Small intestine (tissue), 7 donors: ENCODE results near the gene TTYH1. TPM values are rescaled to one million over a fixed set of nuclear protein-coding genes. Genes with fewer than 3 reads are reported as not detected.

ENCODE experiments used
- DNase-seq, 2 donors: peaks; one replicate each; pipeline versions ENCODE4 v3.0.0 to v3.0.0-alpha.2; 2013
- FAIRE-seq: peaks from 2 replicates; lab custom pipeline; 2012; peaks lifted over from hg19 to GRCh38; lab: Jason Lieb, UNC
- H3K27ac ChIP-seq, 3 donors: one replicate each; pipeline ENCODE4 v1.5.1; 2013; ENCODE audit warnings: low read length in 2 of 3, mild to moderate bottlenecking in 2 of 3, control low read depth in 1 of 3, inconsistent platforms in 1 of 3, low read depth in 1 of 3, moderate library complexity in 1 of 3
- H3K27me3 ChIP-seq, 3 donors: one replicate each; pipeline ENCODE4 v1.6.1; 2013; ENCODE audit warnings: low read length in 3 of 3, inconsistent platforms in 1 of 3; ENCODE audit not compliant: control insufficient read depth in 3 of 3, insufficient read depth in 3 of 3
- H3K36me3 ChIP-seq, 3 donors: one replicate each; pipeline ENCODE4 v1.6.1; 2013; ENCODE audit warnings: low read length in 3 of 3, inconsistent platforms in 1 of 3, low read depth in 1 of 3, mild to moderate bottlenecking in 1 of 3, moderate library complexity in 1 of 3; ENCODE audit not compliant: control insufficient read depth in 3 of 3, insufficient read depth in 2 of 3
- H3K4me1 ChIP-seq, 3 donors: one replicate each; pipeline ENCODE4 v1.6.1; 2013; ENCODE audit warnings: low read length in 2 of 3, inconsistent platforms in 1 of 3, low read depth in 1 of 3, mild to moderate bottlenecking in 1 of 3, moderate library complexity in 1 of 3; ENCODE audit not compliant: control insufficient read depth in 3 of 3, insufficient read depth in 2 of 3
- H3K4me3 ChIP-seq, 3 donors: one replicate each; pipeline ENCODE4 v1.5.1; 2013; ENCODE audit warnings: low read length in 3 of 3, control low read depth in 1 of 3, inconsistent platforms in 1 of 3, low read depth in 1 of 3, mild to moderate bottlenecking in 1 of 3, moderate library complexity in 1 of 3
- H3K9me3 ChIP-seq, 2 donors: one replicate each; pipeline ENCODE4 v1.6.1; 2013; ENCODE audit warnings: low read depth in 1 of 2, low read length in 1 of 2; ENCODE audit not compliant: control insufficient read depth in 2 of 2, insufficient read depth in 1 of 2
- WGBS, 3 donors: extraction: QIAGEN DNeasy Blood & Tissue Kit; methylation state at CpG; one replicate each; pipeline ENCODE4 v1.1.7; 2013; 5-methylcytosine and 5-hydroxymethylcytosine counted together
- polyA plus RNA-seq, 4 donors: library from polyadenylated mRNA; stranded (reverse) in 3 of 4; unstranded in 1 of 4; fragments of 200-250 nt in 3 of 4; fragments of 120-200 nt in 1 of 4; gene quantifications; one replicate each; pipeline versions ENCODE4 v1.2.1 to v1.2.3, GENCODE V29; 2013
- donor health status: healthy with polysubstance abuse.
- donor health status: control.
- donor health status: control.
- donor health status: Bipolar disorder and iron deficiency.
- donor health status: healthy.

Gene TTYH1
- polyA plus RNA-seq, 4 donors = 1.5 to 10.1 TPM; not detected in 2

- no peak overlapping the region for H3K4me3 ChIP-seq
- DNase-seq (peak in 1 of 2 donors; percentile 20), FAIRE-seq (no peak)
- H3K4me1 ChIP-seq = peaks cover 0 to 23% (median 0%) of the 10 kb centered on the region in 3 donors
- no peaks in the 10 kb centered on the region for H3K27me3 ChIP-seq
- WGBS, 3 donors = 64 to 67% (median 65%) methylated on average over 24 to 39 of the region's 39 CpGs
- H3K9me3 ChIP-seq = peaks cover 0 to 1% of the 10 kb centered on the region in 2 donors
- H3K36me3 ChIP-seq = peaks cover 7 to 77% (median 42%) of the 10 kb centered on the region in 3 donors
- H3K27ac ChIP-seq = peak overlapping the region in 1 of 3 donors; percentile 18
Measured at GRCh38 chr19:54460230-54461005, 45.2 kb downstream of the TTYH1 start.

DNA sequence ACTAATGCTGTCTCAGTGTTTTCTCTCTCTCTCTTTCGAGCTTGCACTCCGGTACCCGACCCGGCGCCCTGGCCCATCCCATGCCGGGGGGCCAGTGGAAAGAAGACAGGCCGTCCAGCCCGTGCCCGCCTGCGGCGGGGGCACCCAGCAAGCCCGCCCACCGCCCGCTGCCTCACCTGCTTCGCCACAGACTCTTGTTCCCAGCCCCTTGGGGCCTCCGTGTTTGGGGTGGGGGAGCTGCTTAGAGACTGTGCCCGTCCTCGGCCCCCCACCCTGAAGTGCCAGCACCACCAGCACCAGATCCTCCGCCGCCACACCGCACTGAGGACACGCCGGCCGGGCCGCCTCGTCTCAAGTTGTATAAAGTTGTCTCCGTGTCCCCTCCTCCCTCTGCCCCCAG lies 45.9 kb downstream of the TTYH1 start:
- H3K27ac ChIP-seq = peak overlapping the region in 2 of 3 donors; percentile 6 to 50
- peak overlapping the region in 1 of 3 donors; percentile 9 for H3K4me3 ChIP-seq
- peaks cover 3 to 77% (median 34%) of the 10 kb centered on the region in 3 donors for H3K36me3 ChIP-seq
- DNase-seq (no peak), FAIRE-seq (no peak)
- H3K4me1 ChIP-seq = peaks cover 0 to 31% (median 0%) of the 10 kb centered on the region in 3 donors
- WGBS, 3 donors = 39 to 59% (median 47%) methylated on average over 20 to 27 of the region's 27 CpGs
- peaks cover 0 to 3% of the 10 kb centered on the region in 2 donors for H3K9me3 ChIP-seq
- H3K27me3 ChIP-seq = no peaks in the 10 kb centered on the region

GRCh38 chr19:54461613-54462012 lies 46.3 kb downstream of the TTYH1 start:
- Histone ChIP-seq H3K27ac (peak overlapping the region; percentile 98 to 99 (median 99)), H3K36me3 (peaks cover 3 to 76% (median 31%) of the 10 kb centered on the region in 3 donors), H3K4me3 (peak overlapping the region in 1 of 3 donors; percentile 73), H3K27me3 (no peaks in the 10 kb centered on the region), H3K9me3 (peaks cover 0 to 3% of the 10 kb centered on the region in 2 donors), H3K4me1 (peaks cover 0 to 34% (median 0%) of the 10 kb centered on the region in 3 donors)
- DNase-seq (peak; percentile 15 to 41), FAIRE-seq (no peak)
- 20 to 35% (median 34%) methylated on average over 3 of the region's 3 CpGs for WGBS, 3 donors

DNA sequence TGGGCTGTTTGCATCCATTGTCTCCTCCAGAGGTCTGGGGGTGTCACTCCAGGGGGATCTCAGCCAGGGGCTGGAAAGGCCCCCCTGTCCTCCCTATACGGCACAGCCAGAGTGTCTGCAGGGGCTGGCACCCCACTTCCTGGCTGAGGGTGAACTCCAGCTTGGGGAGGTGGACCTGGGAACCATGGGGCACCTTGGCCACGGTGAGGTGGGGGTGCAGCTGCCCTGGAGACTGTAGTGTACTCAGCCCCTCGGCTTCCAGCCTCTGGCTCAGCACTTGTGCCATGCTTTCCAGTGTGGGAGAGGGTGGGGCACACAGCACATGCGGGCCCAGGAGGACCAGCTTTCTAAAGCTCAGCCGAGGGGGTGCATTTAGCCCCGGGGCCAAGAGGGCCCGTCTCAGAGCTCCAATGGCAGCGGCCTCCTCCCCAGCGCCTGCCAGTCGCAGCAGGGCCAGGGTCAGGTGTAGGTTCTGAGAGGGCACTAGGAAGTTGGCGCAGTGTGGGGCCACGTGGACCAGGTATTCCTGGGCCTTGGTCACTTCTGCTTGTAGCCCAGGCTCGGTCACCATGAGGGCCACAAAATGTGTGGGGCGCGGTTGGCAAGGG lies 46.9 kb downstream of the TTYH1 start:
- Histone ChIP-seq H3K27me3 (no peaks in the 10 kb centered on the region), H3K4me3 (peak overlapping the region; percentile 52 to 73 (median 58)), H3K9me3 (peaks cover 0 to 3% of the 10 kb centered on the region in 2 donors), H3K36me3 (peaks cover 3 to 75% (median 26%) of the 10 kb centered on the region in 3 donors), H3K27ac (peak overlapping the region; percentile 98 to 99 (median 99)), H3K4me1 (peaks cover 0 to 40% (median 0%) of the 10 kb centered on the region in 3 donors)
- FAIRE-seq (no peak), DNase-seq (peak; percentile 45 to 46)
- 16 to 45% (median 38%) methylated on average over 13 to 15 of the region's 15 CpGs for WGBS, 3 donors

- H3K36me3 ChIP-seq = peaks cover 3 to 68% (median 22%) of the 10 kb centered on the region in 3 donors
- DNase-seq = peak; percentile 77 to 89
- no peaks in the 10 kb centered on the region for H3K27me3 ChIP-seq
- peak overlapping the region; percentile 52 to 73 (median 58) for H3K4me3 ChIP-seq
- H3K9me3 ChIP-seq = peaks cover 0 to 3% of the 10 kb centered on the region in 2 donors
- peak overlapping the region; percentile 98 to 99 (median 99) for H3K27ac ChIP-seq
- WGBS, 3 donors = 2 to 5% (median 4%) methylated on average over 60 to 91 of the region's 91 CpGs
- H3K4me1 ChIP-seq = peaks cover 0 to 46% (median 0%) of the 10 kb centered on the region in 3 donors
- no peak for FAIRE-seq
Measured at GRCh38 chr19:54462655-54463530, 47.6 kb downstream of the TTYH1 start.

DNA sequence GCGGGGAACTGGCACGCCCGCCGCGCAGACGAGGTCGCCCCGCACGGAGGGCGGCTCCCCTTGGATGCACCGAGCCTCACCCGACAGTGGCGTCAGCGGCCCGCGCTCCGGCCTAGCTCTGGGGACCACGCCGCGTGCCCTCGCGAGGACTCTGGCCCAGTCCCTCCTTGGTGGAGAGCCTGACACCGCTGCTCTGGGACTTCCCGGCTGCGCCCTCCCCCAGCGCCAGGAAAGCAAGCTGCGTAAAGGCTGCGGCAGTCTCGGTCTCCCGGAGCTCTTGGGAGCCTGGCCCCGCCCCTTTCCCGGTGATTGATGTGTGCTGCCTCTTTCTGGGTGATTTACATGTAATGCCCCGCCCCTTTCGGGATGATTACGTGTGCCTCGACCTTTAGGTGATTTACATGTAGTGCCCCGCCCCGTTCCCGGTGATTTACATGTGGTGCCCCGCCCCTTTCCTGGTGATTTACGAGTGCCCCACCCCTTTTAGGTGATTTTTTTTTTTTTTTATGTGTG lies 48.3 kb downstream of the TTYH1 start, which contains the start of gene LENG9:
Gene LENG9 (minus strand): TSS at position 248 of the 513 bp plus-strand sequence. CDS start 252 bp downstream, outside the sequence.
- WGBS, 3 donors = 0% methylated on average over 26 to 41 of the region's 41 CpGs
- peaks cover 0 to 3% of the 10 kb centered on the region in 2 donors for H3K9me3 ChIP-seq
- H3K4me3 ChIP-seq = peak within 1 kb of the TSS; percentile 52 to 73 (median 58)
- DNase-seq = peak; percentile 99 to 100
- peaks cover 3 to 63% (median 16%) of the 10 kb centered on the region in 3 donors for H3K36me3 ChIP-seq
- H3K27ac ChIP-seq = peak within 1 kb of the TSS; percentile 98 to 99 (median 99)
- H3K4me1 ChIP-seq = peaks cover 0 to 53% (median 0%) of the 10 kb centered on the region in 3 donors
- no peak for FAIRE-seq
- no peaks in the 10 kb centered on the region for H3K27me3 ChIP-seq

DNA sequence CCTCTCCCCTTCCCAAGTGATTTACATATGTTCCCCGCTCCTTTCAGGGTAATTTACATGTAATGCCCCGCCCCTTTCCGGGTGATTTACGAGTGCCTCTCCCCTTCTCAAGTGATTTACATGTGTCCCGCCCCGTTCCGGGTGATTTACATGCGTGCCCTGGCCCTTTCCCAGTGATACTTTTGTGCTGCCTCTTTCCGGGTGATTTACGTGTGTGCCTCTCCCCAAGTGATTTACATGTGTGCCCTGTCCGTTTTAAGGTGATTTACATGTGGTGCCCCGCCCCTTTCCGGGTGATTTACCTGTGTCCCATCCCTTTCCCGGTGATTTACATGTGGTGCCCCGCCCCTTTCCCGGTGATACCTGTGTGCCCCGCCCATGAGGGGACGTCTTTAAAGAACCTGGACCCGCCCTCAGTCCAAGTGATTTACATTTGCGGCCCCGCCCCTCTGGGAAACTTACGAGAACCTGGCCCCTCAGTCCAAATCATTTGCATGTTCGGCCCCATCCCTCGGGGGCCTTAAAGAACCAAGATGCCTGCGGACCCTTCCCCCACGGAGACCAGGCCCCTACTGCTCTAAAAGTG lies 48.9 kb downstream of the TTYH1 start:
- peaks cover 0 to 3% of the 10 kb centered on the region in 2 donors for H3K9me3 ChIP-seq
- H3K4me3 ChIP-seq = peak overlapping the region; percentile 36 to 73 (median 58)
- H3K27ac ChIP-seq = peak overlapping the region; percentile 93 to 99 (median 99)
- peaks cover 0 to 57% (median 0%) of the 10 kb centered on the region in 3 donors for H3K4me1 ChIP-seq
- peaks cover 3 to 61% (median 11%) of the 10 kb centered on the region in 3 donors for H3K36me3 ChIP-seq
- 0 to 1% (median 0%) methylated on average over 26 of the region's 26 CpGs for WGBS, 3 donors
- FAIRE-seq (peak; percentile 44), DNase-seq (peak; percentile 98 to 100)
- no peaks in the 10 kb centered on the region for H3K27me3 ChIP-seq
